OCI-LY7 (cell line): Measurements from ENCODE around the gene STEEP1.

Experiments used
- EZH2phosphoT487 ChIP-seq: fragments of 200-600 bp; sonication (generic); IDR thresholded peaks from 2 replicates; pipeline ENCODE4 v1.6.1; 2018; ENCODE audit warnings: low read depth, borderline replicate concordance, mild to moderate bottlenecking, mixed run types, antibody characterized with exemption, low read length, moderate library complexity, mixed read lengths
- TF ChIP-seq, protein P1 (sequence below): fragments of 200-600 bp; sonication (generic); conservative IDR thresholded peaks from 2 replicates; pipeline ENCODE4 v1.5.1; 2014; ENCODE audit warnings: mild to moderate bottlenecking, antibody characterized with exemption, low read length, moderate library complexity, mixed read lengths

- TF ChIP-seq, protein P1, sequence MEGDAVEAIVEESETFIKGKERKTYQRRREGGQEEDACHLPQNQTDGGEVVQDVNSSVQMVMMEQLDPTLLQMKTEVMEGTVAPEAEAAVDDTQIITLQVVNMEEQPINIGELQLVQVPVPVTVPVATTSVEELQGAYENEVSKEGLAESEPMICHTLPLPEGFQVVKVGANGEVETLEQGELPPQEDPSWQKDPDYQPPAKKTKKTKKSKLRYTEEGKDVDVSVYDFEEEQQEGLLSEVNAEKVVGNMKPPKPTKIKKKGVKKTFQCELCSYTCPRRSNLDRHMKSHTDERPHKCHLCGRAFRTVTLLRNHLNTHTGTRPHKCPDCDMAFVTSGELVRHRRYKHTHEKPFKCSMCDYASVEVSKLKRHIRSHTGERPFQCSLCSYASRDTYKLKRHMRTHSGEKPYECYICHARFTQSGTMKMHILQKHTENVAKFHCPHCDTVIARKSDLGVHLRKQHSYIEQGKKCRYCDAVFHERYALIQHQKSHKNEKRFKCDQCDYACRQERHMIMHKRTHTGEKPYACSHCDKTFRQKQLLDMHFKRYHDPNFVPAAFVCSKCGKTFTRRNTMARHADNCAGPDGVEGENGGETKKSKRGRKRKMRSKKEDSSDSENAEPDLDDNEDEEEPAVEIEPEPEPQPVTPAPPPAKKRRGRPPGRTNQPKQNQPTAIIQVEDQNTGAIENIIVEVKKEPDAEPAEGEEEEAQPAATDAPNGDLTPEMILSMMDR = no peak
- TF ChIP-seq EZH2phosphoT487 = no peak
Measured at GRCh38 chrX:119606280-119607017, 41.2 kb upstream of the STEEP1 start, which contains the start of gene NKRF.
